DND-41 (cell line): ENCODE measurements around the gene KLHL17.
A peak's percentile ranks its signal among the peaks of the same experiment; 100 is the strongest.

Experiments used
- ATAC-seq: fragments of 200-7000 bp; cut with Tn5 transposase; 3 replicates; pipeline ENCODE4 v1.9.1; 2021; ENCODE audit warnings: low read depth; ENCODE audit not compliant: insufficient read depth
- DNase-seq: peaks from one replicate; pipeline ENCODE4 v3.0.0-alpha.2; 2020
- H2AFZ ChIP-seq: 2 replicates; pipeline ENCODE4 v1.6.0; 2012; ENCODE audit warnings: low read depth, low read length
- H3K27ac ChIP-seq: 2 replicates; pipeline ENCODE4 v1.5.1; 2012; ENCODE audit warnings: low read length, inconsistent platforms
- H3K27me3 ChIP-seq: fragments of 200-600 bp; sonication (generic); 2 replicates; pipeline ENCODE4 v1.6.0; 2012; ENCODE audit warnings: low read length, mild to moderate bottlenecking, inconsistent platforms; ENCODE audit not compliant: insufficient read depth, poor library complexity
- H3K36me3 ChIP-seq: 2 replicates; pipeline ENCODE4 v1.5.1; 2012; ENCODE audit warnings: low read length, inconsistent platforms; ENCODE audit not compliant: insufficient read depth
- H3K4me1 ChIP-seq: 2 replicates; pipeline ENCODE4 v1.5.1; 2012; ENCODE audit warnings: mild to moderate bottlenecking, low read length; ENCODE audit not compliant: insufficient read depth
- H3K4me2 ChIP-seq: 2 replicates; pipeline ENCODE4 v1.6.0; 2012; ENCODE audit warnings: mild to moderate bottlenecking, moderate library complexity, low read length, inconsistent platforms; ENCODE audit not compliant: insufficient read depth
- H3K4me3 ChIP-seq, 2 experiments: fragments of 200-600 bp in 1 of 2; shearing (Covaris generic) in 1 of 2; 2 replicates each; pipeline ENCODE4 v1.5.1; 2012 to 2016; ENCODE audit warnings: inconsistent platforms in 2 of 2, low read length in 2 of 2, mild to moderate bottlenecking in 2 of 2, low read depth in 1 of 2, moderate library complexity in 1 of 2
- H3K79me2 ChIP-seq: 2 replicates; pipeline ENCODE4 v1.6.0; 2012; ENCODE audit warnings: low read length, inconsistent platforms; ENCODE audit not compliant: insufficient read depth
- H3K9ac ChIP-seq: 2 replicates; pipeline ENCODE4 v1.6.0; 2012; ENCODE audit warnings: low read depth, mild to moderate bottlenecking, inconsistent platforms, low read length, moderate library complexity
- H3K9me3 ChIP-seq: 2 replicates; pipeline ENCODE4 v1.5.1; 2012; ENCODE audit warnings: low read length, moderate library complexity, mild to moderate bottlenecking, inconsistent platforms; ENCODE audit not compliant: insufficient read depth, severe bottlenecking
- H4K20me1 ChIP-seq: 2 replicates; pipeline ENCODE4 v1.6.0; 2012; ENCODE audit warnings: low read length; ENCODE audit not compliant: insufficient read depth
- EZH2 ChIP-seq: IDR thresholded peaks from 3 replicates; pipeline ENCODE4 v1.6.1; 2012; ENCODE audit warnings: borderline replicate concordance, low read depth, mild to moderate bottlenecking, moderate library complexity, low read length, inconsistent platforms; ENCODE audit not compliant: severe bottlenecking
- TF ChIP-seq, protein P1 (sequence below): IDR thresholded peaks from 2 replicates; pipeline ENCODE4 v1.5.1; 2012; ENCODE audit warnings: borderline replicate concordance, low read length, moderate library complexity, mild to moderate bottlenecking; ENCODE audit not compliant: poor library complexity, severe bottlenecking; ENCODE audit errors: extremely low read depth

Gene KLHL17

DNA sequence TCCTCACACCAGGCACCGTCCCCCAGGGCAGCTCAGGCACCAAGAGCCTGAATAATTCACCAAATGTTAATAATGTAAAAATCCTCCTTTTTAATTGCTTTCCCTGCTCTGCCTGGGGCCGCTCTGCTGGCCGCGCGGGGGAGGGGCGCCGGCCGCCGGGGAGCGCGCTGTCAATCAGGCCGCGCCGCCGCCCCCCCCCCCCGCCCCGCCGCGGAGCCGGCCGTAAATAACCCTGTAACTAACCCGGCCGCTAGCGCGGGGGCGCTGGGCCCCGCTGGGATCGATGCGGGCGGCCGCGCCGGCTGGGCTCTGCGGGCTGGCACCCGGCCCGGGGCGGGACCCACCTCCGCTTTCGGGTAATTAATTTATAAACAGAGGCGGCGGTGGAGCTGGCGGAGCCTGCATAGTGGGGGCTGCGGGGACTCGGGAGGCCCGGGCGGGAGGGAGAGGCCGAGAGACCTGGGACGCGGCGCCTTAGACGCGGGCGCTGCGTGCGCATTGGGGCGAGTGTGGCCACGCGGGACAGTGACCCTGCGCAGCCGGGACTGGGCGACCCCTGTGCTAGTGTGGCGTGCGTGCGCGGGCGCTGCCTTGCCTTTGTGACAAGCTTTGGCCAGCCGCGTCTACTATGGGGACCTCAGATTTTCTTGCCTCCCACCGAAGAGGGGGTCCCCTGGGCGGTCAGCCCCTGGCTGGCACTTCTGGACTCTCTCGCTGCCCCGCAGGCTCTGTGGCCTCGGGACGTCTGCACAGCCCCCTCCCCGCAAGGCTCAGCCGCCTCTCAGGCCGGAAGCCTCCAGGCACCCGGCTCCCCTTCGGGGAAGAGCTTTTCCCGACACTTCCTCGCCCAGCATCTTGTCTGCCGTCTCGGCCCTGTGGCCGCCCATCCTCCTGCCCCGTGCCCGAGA lies 20.0 kb upstream of the KLHL17 start:
- no peaks in the 10 kb centered on the region for H3K79me2 ChIP-seq
- H3K9ac ChIP-seq, result peak overlapping the region; percentile 7; the same call in 1 of the 2 replicates
- TF ChIP-seq, protein P1, sequence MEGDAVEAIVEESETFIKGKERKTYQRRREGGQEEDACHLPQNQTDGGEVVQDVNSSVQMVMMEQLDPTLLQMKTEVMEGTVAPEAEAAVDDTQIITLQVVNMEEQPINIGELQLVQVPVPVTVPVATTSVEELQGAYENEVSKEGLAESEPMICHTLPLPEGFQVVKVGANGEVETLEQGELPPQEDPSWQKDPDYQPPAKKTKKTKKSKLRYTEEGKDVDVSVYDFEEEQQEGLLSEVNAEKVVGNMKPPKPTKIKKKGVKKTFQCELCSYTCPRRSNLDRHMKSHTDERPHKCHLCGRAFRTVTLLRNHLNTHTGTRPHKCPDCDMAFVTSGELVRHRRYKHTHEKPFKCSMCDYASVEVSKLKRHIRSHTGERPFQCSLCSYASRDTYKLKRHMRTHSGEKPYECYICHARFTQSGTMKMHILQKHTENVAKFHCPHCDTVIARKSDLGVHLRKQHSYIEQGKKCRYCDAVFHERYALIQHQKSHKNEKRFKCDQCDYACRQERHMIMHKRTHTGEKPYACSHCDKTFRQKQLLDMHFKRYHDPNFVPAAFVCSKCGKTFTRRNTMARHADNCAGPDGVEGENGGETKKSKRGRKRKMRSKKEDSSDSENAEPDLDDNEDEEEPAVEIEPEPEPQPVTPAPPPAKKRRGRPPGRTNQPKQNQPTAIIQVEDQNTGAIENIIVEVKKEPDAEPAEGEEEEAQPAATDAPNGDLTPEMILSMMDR, result no peak
- peak; percentile 100 for TF ChIP-seq EZH2
- peak; percentile 52 for ATAC-seq
- H3K4me1 ChIP-seq, result peaks cover 17% of the 10 kb centered on the region
- peaks cover 8% of the 10 kb centered on the region for H3K36me3 ChIP-seq
- H4K20me1 ChIP-seq, result peaks cover 44% of the 10 kb centered on the region
- peak overlapping the region; percentile 57 for H3K4me2 ChIP-seq
- peaks cover 1% of the 10 kb centered on the region for H3K9me3 ChIP-seq
- H3K4me3 ChIP-seq, result peak overlapping the region in 1 of 2 experiments; percentile 38; a peak in 1 of 4 replicates
- peak; percentile 35 for DNase-seq
- peaks cover 41% of the 10 kb centered on the region for H3K27me3 ChIP-seq
- no peak overlapping the region for H2AFZ ChIP-seq
- no peak overlapping the region for H3K27ac ChIP-seq

DNA sequence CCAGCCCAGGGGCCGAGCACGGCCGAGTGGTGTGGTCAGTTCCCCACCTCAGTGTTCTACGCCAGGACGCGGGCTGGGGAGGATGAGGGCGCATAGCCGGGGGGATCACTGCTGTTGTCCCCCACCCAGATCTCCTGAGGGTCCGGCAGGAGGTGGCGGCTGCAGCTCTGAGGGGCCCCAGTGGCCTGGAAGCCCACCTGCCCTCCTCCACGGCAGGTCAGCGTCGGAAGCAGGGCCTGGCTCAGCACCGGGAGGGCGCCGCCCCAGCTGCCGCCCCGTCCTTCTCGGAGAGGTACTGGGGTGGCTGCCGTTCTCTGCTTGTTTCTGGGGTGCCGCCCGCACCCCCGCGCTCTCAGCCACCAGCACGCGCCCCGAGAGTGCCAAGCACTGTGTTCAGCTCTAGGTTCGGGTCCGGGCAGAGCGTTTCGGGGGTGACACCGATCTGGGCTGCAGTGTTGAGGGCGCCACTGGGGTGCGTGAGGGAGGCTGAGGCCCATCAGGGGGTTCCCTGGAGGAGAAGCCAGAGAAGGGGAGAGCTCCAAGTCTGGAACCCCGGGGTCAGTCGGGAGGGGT lies 19.3 kb upstream of the KLHL17 start:
- Histone ChIP-seq H3K27ac (no peak overlapping the region), H3K9me3 (peaks cover 1% of the 10 kb centered on the region), H3K4me3 (0 out of 4 replicates have a peak overlapping the region, but pooled peaks of 1 of the 2 experiments have one; percentile 3), H3K4me2 (peak overlapping the region; percentile 57), H2AFZ (no peak overlapping the region), H3K27me3 (peaks cover 41% of the 10 kb centered on the region), H4K20me1 (peaks cover 44% of the 10 kb centered on the region), H3K4me1 (peaks cover 17% of the 10 kb centered on the region), H3K36me3 (peaks cover 15% of the 10 kb centered on the region), H3K79me2 (no peaks in the 10 kb centered on the region), H3K9ac (no peak overlapping the region)
- TF ChIP-seq, protein P1, result no peak
- TF ChIP-seq EZH2, result no peak
- ATAC-seq, result peak; percentile 2; the same call in 1 of the 3 replicates
- DNase-seq, result no peak

DNA sequence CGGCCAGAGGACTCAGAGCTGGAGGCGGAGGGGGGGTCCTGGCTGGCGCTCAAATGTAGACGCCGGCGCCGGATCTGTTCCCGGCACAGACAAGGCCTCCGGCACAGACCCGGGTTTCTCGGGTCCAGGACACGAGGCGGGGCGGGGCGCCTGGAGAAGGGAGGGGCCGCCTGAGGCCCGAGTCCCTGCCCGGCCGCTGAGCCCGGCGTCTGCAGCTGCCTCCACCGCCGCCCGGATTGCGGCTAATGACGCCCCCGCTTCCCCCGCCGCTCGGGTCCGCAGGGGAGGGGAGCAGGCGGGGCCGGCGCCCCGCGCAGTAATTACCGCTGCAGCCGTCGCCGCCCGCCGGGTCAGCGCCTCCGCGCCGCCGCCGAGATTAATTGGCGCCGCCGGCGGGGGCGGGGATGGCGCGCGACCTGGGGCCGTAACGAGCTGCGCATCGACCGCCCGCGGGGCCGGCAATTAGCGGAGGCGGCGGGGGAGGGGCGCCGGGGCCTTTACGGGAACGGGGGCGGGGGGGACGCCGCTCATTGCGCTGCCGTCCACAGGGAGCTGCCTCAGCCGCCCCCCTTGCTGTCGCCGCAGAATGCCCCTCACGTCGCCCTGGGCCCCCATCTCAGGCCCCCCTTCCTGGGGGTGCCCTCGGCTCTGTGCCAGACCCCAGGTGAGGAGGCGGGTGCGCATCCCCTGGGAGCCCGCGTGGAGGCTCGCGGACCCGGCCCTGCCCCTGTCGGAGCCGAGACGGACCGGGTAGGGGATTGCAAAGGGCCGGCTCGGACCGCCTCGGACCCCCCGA lies 18.6 kb upstream of the KLHL17 start:
- no peak overlapping the region for H2AFZ ChIP-seq
- H3K9me3 ChIP-seq, result peaks cover 1% of the 10 kb centered on the region
- H4K20me1 ChIP-seq, result peaks cover 46% of the 10 kb centered on the region
- peaks cover 41% of the 10 kb centered on the region for H3K27me3 ChIP-seq
- no peak overlapping the region for H3K4me3 ChIP-seq
- no peak overlapping the region for H3K27ac ChIP-seq
- ATAC-seq (peak; percentile 30; the same call in 2 of the 3 replicates), DNase-seq (peak; percentile 33)
- H3K79me2 ChIP-seq, result no peaks in the 10 kb centered on the region
- H3K9ac ChIP-seq, result no peak overlapping the region
- H3K4me2 ChIP-seq, result no peak overlapping the region
- peaks cover 17% of the 10 kb centered on the region for H3K4me1 ChIP-seq
- TF ChIP-seq, protein P1, result no peak
- TF ChIP-seq EZH2, result peak; percentile 95
- peaks cover 21% of the 10 kb centered on the region for H3K36me3 ChIP-seq
